Fibroblast of villous mesenchyme (primary cell): Measurements from ENCODE around the gene MRPS27. TPM values are rescaled to one million over a fixed set of nuclear protein-coding genes. Genes with fewer than 3 reads are reported as not detected.

ENCODE experiments used
- DNase-seq: peaks from one replicate; pipeline ENCODE4 v3.0.0-alpha.2; 2010; ENCODE audit warnings: low read depth
- H3K4me3 ChIP-seq: 2 replicates; pipeline ENCODE4 v1.5.1; 2011; ENCODE audit warnings: low read depth, mild to moderate bottlenecking, low read length
- CTCF ChIP-seq: IDR thresholded peaks from 2 replicates; pipeline ENCODE4 v1.5.1; 2012; ENCODE audit warnings: low read depth, mild to moderate bottlenecking, low read length; ENCODE audit not compliant: insufficient read depth
- total RNA-seq: library from RNA; depleted of rRNA; stranded (reverse); fragments of >200 nt; gene quantifications from 2 replicates; pipeline ENCODE4 v1.2.3, GENCODE V29; 2012

MRPS27 gene
- total RNA-seq, 1 donor: 88.5 TPM

GRCh38 chr5:72364171-72364570, 44.1 kb upstream of the MRPS27 start:
- TF ChIP-seq CTCF: no peak
- DNase-seq: no peak
- no peak overlapping the region for H3K4me3 ChIP-seq

- H3K4me3 ChIP-seq: no peak overlapping the region
- no peak for TF ChIP-seq CTCF
- DNase-seq: peak; percentile 50
Measured at GRCh38 chr5:72363166-72363802, 43.2 kb upstream of the MRPS27 start.

GRCh38 chr5:72359886-72360285, 39.8 kb upstream of the MRPS27 start:
- no peak for TF ChIP-seq CTCF
- no peak for DNase-seq

GRCh38 chr5:72358925-72359324, 38.9 kb upstream of the MRPS27 start:
- no peak for DNase-seq
- no peak overlapping the region for H3K4me3 ChIP-seq
- no peak for TF ChIP-seq CTCF

More at GRCh38 chr5:72359886-72360285, 39.8 kb upstream of the MRPS27 start:
- H3K4me3 ChIP-seq: no peak overlapping the region

GRCh38 chr5:72356361-72356760, 36.3 kb upstream of the MRPS27 start:
- H3K4me3 ChIP-seq: no peak overlapping the region
- no peak for DNase-seq
- TF ChIP-seq CTCF: no peak

GRCh38 chr5:72355706-72356299, 35.8 kb upstream of the MRPS27 start:
- TF ChIP-seq CTCF: peak; percentile 59
- H3K4me3 ChIP-seq: no peak overlapping the region
- no peak for DNase-seq

- H3K4me3 ChIP-seq: no peak overlapping the region
- TF ChIP-seq CTCF: no peak
- peak; percentile 12 for DNase-seq
Measured at GRCh38 chr5:72353046-72353445, 33.0 kb upstream of the MRPS27 start.
